NCI-H1930 (cell line): ENCODE measurements around the gene NFKBIA.
"Not testable (repeated sequence)": the region's sequence is repeated elsewhere in the genome, so short reads cannot be mapped to it uniquely, and the experiment has no call there.

ENCODE experiments used
- DNase-seq, 2 experiments: peaks; one replicate each; lab custom pipeline; 2025; lab: John Stamatoyannopoulos, UW

NFKBIA gene

GRCh38 chr14:35390577-35391387 is 13.8 kb downstream of the NFKBIA start:
- DNase-seq = no peak

GRCh38 chr14:35389315-35389667 is 15.3 kb downstream of the NFKBIA start:
- no peak for DNase-seq

- no peak for DNase-seq
Measured at GRCh38 chr14:35388656-35389314, 15.8 kb downstream of the NFKBIA start.

GRCh38 chr14:35387713-35388579 is 16.6 kb downstream of the NFKBIA start:
- DNase-seq = no peak

GRCh38 chr14:35387219-35387618 is 17.3 kb downstream of the NFKBIA start:
- DNase-seq = no peak

GRCh38 chr14:35386673-35387125 is 17.9 kb downstream of the NFKBIA start:
- DNase-seq = peak; percentile 38 to 64

GRCh38 chr14:35385042-35385839 is 19.3 kb downstream of the NFKBIA start:
- no peak for DNase-seq

GRCh38 chr14:35384455-35385041 is 20.0 kb downstream of the NFKBIA start:
- DNase-seq = no peak

- DNase-seq = no peak
Measured at GRCh38 chr14:35383569-35384454, 20.7 kb downstream of the NFKBIA start.

- no peak for DNase-seq
Measured at GRCh38 chr14:35380794-35381193, 23.8 kb downstream of the NFKBIA start.

GRCh38 chr14:35379234-35379933 is 25.2 kb downstream of the NFKBIA start:
- DNase-seq = not testable (repeated sequence)

GRCh38 chr14:35378425-35379233 is 25.9 kb downstream of the NFKBIA start:
- DNase-seq = no peak

- DNase-seq = no peak
Measured at GRCh38 chr14:35375558-35376025, 29.0 kb downstream of the NFKBIA start.

GRCh38 chr14:35374263-35374712 is 30.3 kb downstream of the NFKBIA start:
- DNase-seq = no peak

- not testable (repeated sequence) for DNase-seq
Measured at GRCh38 chr14:35373208-35373607, 31.3 kb downstream of the NFKBIA start.

GRCh38 chr14:35370969-35371368 is 33.6 kb downstream of the NFKBIA start:
- DNase-seq = no peak

- DNase-seq = no peak
Measured at GRCh38 chr14:35369701-35370191, 34.8 kb downstream of the NFKBIA start.
